ENCODE measurements around the gene NCOR2. TPM values are rescaled to one million over a fixed set of nuclear protein-coding genes. Genes with fewer than 3 reads are reported as not detected.

Gene NCOR2
- total RNA-seq, 2 experiments from 2014 or later = 84.6 to 99.4 TPM

DNA sequence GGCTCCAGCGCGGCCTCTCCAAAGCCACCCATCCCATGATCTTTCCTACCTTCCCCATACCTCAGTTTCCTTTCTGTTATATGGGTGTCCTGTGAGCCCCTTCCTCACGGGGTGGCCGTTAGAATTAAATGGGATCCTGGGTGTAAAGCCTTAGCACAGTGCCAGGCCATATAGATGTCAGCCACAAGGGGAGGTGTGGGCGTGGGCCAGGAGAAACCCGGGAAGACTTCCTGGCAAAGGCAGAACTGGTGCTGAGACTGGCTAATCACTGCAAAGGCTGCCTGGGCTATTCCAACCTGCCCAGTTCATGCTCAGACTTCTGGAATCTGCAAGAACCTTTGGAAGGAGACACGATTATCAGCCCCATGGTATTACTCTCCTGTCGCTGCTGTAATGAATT lies 11.0 kb upstream of the NCOR2 start:
- H3K4me3 Mint-ChIP-seq = no peak overlapping the region
- ATAC-seq (no peak), DNase-seq (no peak)
- peaks cover 7% of the 10 kb centered on the region for H3K27me3 Mint-ChIP-seq
- H3K27ac Mint-ChIP-seq = no peak overlapping the region
- CTCF ChIA-PET = no interaction called here
- no peaks in the 10 kb centered on the region for H3K9me3 Mint-ChIP-seq (ENCODE audit: low read depth)
- no peaks in the 10 kb centered on the region for H3K4me1 Mint-ChIP-seq
- H3K36me3 Mint-ChIP-seq = no peaks in the 10 kb centered on the region

DNA sequence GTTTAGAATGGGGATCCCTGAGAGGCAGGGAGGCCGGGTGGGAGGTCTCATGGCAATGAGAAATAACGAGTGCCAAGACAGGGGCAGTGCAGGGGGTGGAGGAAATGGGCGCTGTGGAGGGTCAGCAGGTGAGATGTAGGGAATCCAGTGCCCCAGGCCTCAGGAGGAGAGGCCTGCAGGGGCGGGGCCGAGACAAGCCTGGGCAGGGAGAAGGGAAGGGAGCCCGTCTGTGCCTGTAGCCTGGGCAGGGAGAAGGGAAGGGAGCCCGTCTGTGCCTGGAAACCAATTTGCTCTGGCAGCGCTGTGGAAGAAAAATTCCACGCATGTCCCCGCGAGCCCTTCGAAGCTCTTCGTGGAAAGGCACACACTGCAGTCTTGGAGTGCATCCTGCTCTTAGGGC lies 10.6 kb upstream of the NCOR2 start:
- Mint-ChIP-seq H3K9me3 (ENCODE audit: low read depth) (no peaks in the 10 kb centered on the region), H3K27me3 (peaks cover 7% of the 10 kb centered on the region), H3K4me3 (no peak overlapping the region), H3K27ac (no peak overlapping the region), H3K36me3 (no peaks in the 10 kb centered on the region), H3K4me1 (no peaks in the 10 kb centered on the region)
- ATAC-seq = no peak
- CTCF ChIA-PET = no interaction called here
- DNase-seq = no peak

DNA sequence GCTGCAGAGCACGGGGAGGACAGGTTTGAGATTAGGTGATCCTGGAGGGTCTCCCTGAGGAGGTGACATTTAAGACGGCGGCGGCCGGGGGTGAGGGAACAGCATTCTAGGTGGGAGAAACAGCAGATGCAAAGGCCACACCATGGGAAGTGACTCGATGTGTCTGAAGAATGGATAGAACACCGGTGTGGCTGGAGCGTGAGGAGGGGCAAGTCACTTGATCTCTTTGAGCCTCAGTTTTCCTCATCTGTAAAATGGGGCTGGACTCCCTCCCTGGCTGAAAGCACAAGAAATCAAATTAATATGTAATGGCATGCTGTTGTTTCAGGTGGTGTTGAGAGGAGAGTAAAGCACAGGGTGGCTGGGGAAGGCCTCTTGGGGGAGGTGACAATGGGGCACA lies 10.0 kb upstream of the NCOR2 start:
- Mint-ChIP-seq H3K4me3 (no peak overlapping the region), H3K9me3 (ENCODE audit: low read depth) (no peaks in the 10 kb centered on the region), H3K4me1 (no peaks in the 10 kb centered on the region), H3K36me3 (no peaks in the 10 kb centered on the region), H3K27me3 (peaks cover 7% of the 10 kb centered on the region), H3K27ac (no peak overlapping the region)
- no peak for ATAC-seq
- DNase-seq = no peak
- CTCF ChIA-PET = no interaction called here

DNA sequence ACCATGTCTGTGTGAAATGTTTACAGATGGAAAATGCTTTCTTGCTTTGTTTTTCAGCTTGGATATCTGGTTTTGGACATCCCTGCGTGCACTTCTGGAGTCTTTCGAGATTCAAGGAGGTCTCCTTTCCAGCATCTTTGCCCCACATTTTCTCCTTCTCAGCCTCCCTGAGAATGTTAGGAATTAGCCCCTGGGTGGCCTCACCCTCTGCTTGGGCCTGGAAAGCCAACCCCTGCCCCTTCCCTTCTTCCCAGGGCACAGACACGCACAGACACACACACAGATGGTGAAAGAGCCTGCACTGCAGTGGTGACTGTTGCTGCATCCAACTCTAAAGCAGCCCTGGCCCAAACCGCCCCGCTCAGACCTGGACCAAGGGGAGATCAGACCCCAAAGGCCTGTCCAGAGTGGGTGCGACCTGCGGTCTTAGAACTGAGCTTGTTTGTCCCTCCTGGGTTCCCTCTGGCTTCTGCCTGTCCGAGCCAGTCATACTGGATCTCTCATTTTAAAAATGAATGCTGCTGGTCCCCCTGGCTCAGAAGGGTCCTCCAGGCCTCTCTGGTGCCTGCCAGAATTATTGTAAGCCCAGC lies 8.7 kb upstream of the NCOR2 start:
- H3K4me3 Mint-ChIP-seq = no peak overlapping the region
- no peaks in the 10 kb centered on the region for H3K36me3 Mint-ChIP-seq
- DNase-seq (no peak), ATAC-seq (no peak)
- H3K4me1 Mint-ChIP-seq = no peaks in the 10 kb centered on the region
- H3K9me3 Mint-ChIP-seq (ENCODE audit: low read depth) = no peaks in the 10 kb centered on the region
- H3K27ac Mint-ChIP-seq = no peak overlapping the region
- peaks cover 7% of the 10 kb centered on the region for H3K27me3 Mint-ChIP-seq
- CTCF ChIA-PET = no interaction called here

DNA sequence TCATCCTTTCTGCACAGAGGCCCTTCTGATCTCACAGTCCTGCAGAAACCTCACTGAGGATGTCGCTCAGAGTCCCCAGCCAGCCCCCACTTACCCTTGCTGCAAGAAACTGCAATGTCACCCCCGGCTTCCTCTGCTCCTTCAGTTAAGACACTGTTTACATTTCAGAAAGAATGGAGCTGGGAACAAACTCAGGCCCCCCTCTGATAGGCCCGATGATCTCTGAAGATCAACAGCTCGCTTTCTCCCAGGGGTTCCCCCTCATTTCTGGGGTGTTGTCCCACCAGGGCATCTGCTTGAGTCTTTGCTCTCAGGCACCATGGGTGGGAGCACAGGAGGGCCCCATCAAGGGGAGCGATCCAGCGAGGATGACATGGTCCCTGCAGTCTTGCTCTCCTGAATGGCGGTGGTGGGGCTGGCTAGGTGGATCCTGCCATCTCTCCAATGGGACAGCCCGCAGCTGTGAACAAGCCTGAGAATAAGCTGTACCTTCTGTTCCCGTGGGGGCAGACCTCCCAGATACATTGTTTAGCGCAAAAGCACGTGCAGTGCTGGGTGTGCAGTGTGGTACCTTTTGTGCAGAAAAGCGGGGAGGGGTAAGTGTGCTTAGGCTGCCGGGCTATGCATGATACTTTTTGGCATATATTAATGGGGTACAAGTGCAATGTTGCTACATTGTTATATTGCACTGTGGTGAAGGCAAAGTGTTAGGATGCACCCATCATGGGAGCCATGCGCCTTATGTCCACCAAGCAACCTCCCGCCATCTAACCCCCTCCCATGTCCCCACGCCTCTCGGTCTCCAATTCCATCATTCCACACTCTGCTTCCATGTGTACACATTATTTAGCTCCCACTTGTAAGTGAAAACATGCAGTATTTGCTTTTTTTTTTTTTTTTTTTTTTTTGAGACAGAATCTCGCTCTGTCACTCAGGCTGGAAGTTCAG lies 6.7 kb upstream of the NCOR2 start:
- no peak overlapping the region for H3K4me3 Mint-ChIP-seq
- no peaks in the 10 kb centered on the region for H3K4me1 Mint-ChIP-seq
- ATAC-seq (no peak), DNase-seq (no peak)
- H3K27ac Mint-ChIP-seq = no peak overlapping the region
- CTCF ChIA-PET = no interaction called here
- H3K9me3 Mint-ChIP-seq (ENCODE audit: low read depth) = no peaks in the 10 kb centered on the region
- H3K27me3 Mint-ChIP-seq = peaks cover 9% of the 10 kb centered on the region
- H3K36me3 Mint-ChIP-seq = no peaks in the 10 kb centered on the region

DNA sequence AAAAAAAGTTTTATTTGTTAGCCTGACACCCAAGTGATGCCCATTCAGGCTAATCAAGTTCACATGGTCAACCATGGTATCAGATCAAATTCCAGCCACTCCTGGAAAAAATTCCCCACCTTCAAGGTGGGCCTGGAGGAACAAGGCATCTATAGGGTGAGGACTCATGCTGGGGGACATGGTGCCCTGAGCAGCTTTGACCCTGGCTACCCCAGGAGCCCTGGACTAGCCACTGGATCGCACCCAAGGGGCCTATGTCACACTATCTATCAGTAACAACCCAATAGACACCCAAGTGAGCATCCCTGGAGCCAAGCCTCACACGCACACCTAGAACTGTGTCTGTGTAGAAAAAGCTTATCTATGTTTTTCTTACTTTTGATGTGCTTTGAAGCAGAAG lies 4.1 kb upstream of the NCOR2 start:
- DNase-seq = no peak
- ATAC-seq = no peak
- Mint-ChIP-seq H3K4me3 (no peak overlapping the region), H3K4me1 (peaks cover 3% of the 10 kb centered on the region), H3K27ac (no peak overlapping the region), H3K36me3 (no peaks in the 10 kb centered on the region), H3K27me3 (peaks cover 9% of the 10 kb centered on the region), H3K9me3 (ENCODE audit: low read depth) (no peaks in the 10 kb centered on the region)
- CTCF ChIA-PET = interaction anchor here (1.1 kb wide), 1 partner anchor 21 kb away, joined by 3 read pairs; no protein-coding TSS in a partner anchor

DNA sequence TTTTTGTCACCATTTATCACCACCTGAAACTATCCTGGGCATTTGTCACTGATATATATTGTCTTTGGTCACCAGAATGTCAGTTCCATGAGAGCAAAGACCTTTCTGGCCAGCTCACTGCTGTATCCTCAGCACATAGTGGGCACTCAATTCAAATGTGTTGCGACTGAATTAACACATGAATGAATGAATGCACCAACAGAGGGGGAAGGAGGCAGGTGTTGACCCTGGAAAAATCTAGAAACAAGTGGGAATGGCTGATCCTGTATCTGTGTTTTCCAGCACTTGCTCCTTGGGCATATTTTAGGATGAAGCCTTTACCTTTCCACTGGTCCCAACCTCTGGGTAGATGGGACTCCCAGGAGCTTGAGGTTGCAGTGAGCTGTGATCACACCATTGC lies 3.4 kb upstream of the NCOR2 start:
- Mint-ChIP-seq H3K27ac (no peak overlapping the region), H3K27me3 (peaks cover 9% of the 10 kb centered on the region), H3K4me3 (no peak overlapping the region), H3K36me3 (no peaks in the 10 kb centered on the region), H3K9me3 (ENCODE audit: low read depth) (no peaks in the 10 kb centered on the region), H3K4me1 (peaks cover 3% of the 10 kb centered on the region)
- ATAC-seq (no peak), DNase-seq (no peak)
- CTCF ChIA-PET = interaction anchor here (1.2 kb wide), 1 partner anchor 104 kb away, joined by 3 read pairs; no protein-coding TSS in a partner anchor

DNA sequence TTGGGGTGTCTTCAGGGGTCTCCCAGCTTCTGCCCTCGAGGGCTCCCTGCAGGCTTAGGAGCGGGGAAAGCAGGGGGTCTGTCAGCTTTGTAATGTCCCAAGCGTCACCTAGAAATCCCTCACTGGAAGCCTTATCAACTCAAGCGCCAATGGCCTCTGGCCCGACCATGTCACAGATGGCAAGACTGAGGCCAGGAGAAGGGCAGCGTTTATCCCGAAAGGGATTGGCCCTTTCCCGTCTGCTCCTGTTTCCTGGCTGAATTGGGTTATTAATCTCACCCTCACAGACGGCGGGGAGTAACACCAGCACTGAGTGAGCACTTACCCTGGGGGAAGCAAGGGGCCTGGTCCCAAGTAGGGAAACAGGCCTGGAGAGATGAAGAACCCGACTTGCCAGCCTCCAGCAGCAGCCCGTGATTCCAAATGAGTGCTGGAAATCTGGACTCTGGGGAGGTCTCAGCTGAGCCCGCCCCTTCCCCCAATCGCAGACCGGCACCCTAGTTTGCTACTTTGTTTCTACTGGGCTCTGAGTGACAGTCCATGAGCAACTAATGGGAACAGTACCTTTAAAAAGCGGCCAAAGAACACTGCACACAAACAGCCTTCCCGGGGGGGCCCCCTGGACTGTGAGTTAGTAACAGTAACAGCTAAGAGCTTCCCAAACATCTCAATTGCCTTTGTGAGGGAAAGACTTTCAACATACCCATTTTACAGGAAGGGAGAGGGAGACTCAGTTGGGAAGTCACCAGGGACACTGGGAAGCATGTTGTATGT lies 2.1 kb upstream of the NCOR2 start:
- Mint-ChIP-seq H3K9me3 (ENCODE audit: low read depth) (no peaks in the 10 kb centered on the region), H3K4me3 (no peak overlapping the region), H3K27me3 (peaks cover 6% of the 10 kb centered on the region), H3K27ac (no peak overlapping the region), H3K4me1 (peaks cover 8% of the 10 kb centered on the region), H3K36me3 (no peaks in the 10 kb centered on the region)
- DNase-seq (no peak), ATAC-seq (no peak)
- CTCF ChIA-PET = interaction anchor here (0.7 to 1.2 kb wide), 2 partner anchors 103 to 202 kb away, joined by 3 read pairs; no protein-coding TSS in a partner anchor

DNA sequence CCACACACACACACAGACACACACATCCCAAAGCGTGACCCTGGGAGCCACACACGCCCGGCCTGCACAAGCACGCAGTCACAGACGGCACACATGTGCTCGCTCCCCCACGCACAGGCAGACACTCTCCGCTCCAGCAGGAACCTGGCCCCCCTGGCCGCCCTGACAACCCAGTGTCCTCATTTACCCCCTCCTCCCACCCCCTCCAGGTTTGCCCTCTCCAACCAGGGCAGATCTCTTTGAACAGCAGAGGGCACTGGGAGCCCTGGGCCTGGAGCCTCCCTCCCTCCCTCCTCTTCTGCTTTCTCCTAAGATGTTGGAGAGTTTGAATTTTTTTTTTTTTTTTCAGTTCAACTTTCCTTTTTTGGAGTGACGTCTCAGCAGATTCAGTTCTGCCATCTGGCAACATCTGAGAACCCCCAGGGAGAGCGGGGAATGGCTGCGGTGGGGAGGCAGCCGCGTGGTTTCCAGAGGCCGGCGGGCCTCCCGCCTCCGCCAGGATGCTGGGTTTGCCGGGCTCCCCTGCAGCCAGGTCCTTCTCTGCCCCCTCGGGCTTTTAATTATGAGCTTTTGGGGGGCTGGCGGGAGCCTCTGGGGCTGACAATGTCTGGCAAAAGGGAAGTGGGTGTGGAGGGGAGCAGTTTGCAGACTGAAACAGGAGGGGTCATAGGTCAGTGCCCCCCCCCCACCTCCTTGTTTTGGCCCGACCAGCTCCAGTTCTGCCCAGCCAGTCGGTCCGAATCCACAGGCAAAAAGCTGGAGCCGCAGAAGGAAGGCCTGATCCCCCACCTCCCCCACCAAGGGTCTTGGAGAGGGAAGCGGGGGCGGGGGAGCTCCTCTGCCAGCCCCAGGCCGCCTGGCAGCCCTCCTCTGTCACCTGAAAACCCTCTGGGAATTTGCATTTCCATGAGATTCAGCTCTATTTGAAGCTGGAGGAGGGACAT lies 1.3 kb upstream of the NCOR2 start:
- ATAC-seq (no peak), DNase-seq (no peak)
- Mint-ChIP-seq H3K27ac (no peak overlapping the region), H3K4me1 (peaks cover 8% of the 10 kb centered on the region), H3K27me3 (peaks cover 6% of the 10 kb centered on the region), H3K36me3 (no peaks in the 10 kb centered on the region), H3K4me3 (no peak overlapping the region), H3K9me3 (ENCODE audit: low read depth) (no peaks in the 10 kb centered on the region)
- CTCF ChIA-PET = interaction anchor here (0.7 to 1.1 kb wide), 2 partner anchors 17 to 203 kb away, joined by 3 read pairs; no protein-coding TSS in a partner anchor

DNA sequence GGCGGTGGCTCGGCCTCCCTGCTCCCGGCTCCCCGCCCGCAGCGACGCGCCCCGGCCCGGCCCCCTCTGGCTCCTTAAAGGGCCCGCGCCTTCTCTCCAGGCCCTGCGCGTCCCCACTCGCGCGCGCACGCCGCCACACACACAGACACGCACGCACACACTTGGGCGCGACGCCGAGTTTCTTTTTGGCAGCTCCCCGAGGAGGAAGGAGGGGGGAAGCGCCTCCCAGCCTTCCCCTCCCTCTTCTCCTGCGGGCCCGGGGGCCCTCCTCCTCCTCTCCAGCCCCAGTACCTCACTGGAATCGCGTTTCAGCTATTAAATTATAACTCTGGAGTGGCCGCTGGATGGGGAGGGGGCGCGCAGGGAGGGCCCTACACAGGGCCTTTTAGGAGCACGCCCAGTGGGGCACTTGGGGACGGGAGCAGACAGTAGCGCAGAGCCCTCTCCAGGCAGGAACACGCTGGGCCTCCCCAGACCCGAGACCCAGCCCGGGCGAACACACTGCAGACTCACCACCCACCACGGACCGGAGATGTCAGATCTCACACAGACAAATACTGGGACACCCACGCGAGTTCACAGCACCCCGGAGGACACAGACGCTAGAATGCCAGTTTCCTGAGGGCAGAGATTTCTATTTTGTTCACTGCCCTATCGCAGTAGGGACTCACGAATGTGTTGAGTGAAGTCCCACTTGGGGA lies 411 bp upstream of the NCOR2 start:
- Mint-ChIP-seq H3K9me3 (ENCODE audit: low read depth) (no peaks in the 10 kb centered on the region), H3K36me3 (no peaks in the 10 kb centered on the region), H3K27me3 (peaks cover 6% of the 10 kb centered on the region), H3K4me3 (peak overlapping the region; percentile 53), H3K4me1 (peaks cover 8% of the 10 kb centered on the region), H3K27ac (peak overlapping the region; percentile 59)
- DNase-seq (peak; percentile 85), ATAC-seq (peak; percentile 80)
- CTCF ChIA-PET = interaction anchor here (1.1 to 1.5 kb wide), 3 partner anchors 16 to 204 kb away, joined by 3 to 6 read pairs (median 3); no protein-coding TSS in a partner anchor

DNA sequence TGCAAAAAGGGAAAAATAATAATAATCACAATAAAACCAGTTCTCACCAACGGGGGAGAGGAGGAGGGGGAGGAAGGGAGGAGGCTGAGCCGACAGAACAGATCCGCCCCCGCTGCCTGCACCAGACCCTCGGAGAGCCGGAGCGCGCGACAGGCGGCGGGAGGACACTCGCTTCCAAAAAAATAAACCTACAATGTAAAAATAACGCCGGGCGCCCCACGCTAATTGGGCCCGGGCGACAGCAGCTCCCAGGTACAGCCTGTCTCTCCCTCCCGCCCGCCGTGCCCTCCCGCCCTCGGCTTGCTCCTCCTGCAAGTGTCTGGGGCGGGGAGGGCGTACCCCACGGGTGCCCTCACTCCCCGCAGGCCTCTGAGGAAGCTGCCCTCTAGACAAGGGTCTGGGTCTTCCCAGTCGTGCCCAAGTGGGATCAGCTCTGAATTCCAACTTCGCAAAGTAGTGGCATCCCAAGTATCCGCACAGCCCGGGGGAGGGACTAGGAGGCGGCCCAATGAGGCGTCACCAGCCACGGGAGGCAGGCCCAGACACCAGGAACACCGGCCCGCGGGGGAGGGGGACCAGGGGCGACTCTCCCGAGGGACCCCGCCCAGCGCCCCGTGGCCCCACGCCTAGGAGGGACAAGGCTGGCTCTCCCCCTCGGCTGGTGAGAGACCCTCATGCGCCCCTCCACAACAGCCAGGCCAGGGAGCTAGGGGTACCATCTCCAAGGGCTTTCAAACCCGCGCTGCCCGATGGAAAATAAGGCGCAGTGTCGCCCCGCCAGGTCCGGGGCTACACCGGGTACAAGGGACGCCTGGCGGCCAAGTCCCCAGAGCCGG lies 1.0 kb downstream of the NCOR2 start:
- H3K27me3 Mint-ChIP-seq = peaks cover 6% of the 10 kb centered on the region
- no peaks in the 10 kb centered on the region for H3K9me3 Mint-ChIP-seq (ENCODE audit: low read depth)
- H3K4me1 Mint-ChIP-seq = peaks cover 8% of the 10 kb centered on the region
- peak overlapping the region; percentile 92 for H3K4me3 Mint-ChIP-seq
- H3K36me3 Mint-ChIP-seq = no peaks in the 10 kb centered on the region
- CTCF ChIA-PET = interaction anchor here (0.9 to 1.5 kb wide), 4 partner anchors 37 to 340 kb away, joined by 3 to 6 read pairs (median 3); no protein-coding TSS in a partner anchor
- DNase-seq = peak; percentile 75
- ATAC-seq = peak; percentile 72
- peak overlapping the region; percentile 84 for H3K27ac Mint-ChIP-seq

Data from activated CD8-positive, alpha-beta memory T cell treated with anti-CD3 and anti-CD28 coated beads, Interleukin-2, amount 10 ng/mL, durations not matched to agents 7 days and 5 days (primary cell).